ENCODE results near the gene CFAP299.

Gene CFAP299

DNA sequence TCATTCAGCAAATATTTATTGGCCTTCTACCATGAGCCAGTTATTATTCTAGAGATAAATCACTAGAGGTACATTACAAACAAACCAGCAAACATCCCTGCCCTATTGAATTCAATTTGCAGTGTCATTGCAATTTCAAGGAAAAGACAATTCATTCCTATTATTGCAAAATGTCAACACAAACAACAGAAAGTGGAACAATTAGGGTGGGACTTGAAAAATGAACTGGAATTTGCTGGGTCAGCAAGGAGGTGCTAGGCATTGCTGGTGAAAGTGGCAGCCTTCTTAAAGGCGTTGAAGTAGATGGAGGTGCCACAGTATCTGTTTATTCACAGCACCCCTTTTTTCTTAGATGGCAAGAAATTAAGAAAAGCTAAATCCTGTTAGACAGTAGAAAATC lies 470.9 kb downstream of the CFAP299 start:
- Mint-ChIP-seq H3K9me3 (ENCODE audit: low read depth) (no peaks in the 10 kb centered on the region), H3K27me3 (no peaks in the 10 kb centered on the region), H3K27ac (no peak overlapping the region), H3K4me1 (ENCODE audit: low read depth) (peaks cover 5% of the 10 kb centered on the region), H3K4me3 (no peak overlapping the region), H3K36me3 (no peaks in the 10 kb centered on the region)

DNA sequence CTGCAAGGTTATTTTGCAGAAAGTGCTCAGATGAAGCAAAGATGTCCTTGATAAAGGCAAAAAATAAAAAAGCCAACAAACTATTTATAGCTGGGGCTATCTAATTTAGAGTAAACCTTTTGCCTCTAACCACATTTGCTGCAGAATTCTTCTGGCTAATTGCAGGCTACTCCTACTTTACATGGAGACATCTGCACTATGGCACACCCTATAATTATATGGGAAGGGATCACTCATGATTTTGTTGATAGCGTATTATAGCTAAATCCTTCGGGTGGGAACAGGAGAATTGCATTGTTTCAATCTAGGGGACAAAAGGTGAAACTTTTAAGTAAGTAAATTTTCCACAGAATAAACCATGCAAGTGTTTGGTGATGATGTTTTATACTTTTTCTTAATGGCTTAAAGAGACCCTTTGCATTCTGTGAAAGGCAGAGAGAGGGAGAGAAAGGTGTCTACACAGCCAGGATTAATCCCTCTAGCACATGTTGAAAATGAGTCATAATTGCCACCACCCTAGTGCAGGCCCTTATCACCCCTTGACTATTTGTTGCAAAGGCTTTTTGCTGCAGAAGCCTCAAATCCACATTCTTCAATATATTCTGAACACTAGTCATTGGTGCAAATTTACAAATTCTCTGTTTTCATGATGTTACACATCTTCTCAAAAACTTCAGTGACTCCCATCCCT lies 473.7 kb downstream of the CFAP299 start:
- H3K27me3 Mint-ChIP-seq: no peaks in the 10 kb centered on the region
- no peaks in the 10 kb centered on the region for H3K36me3 Mint-ChIP-seq
- H3K27ac Mint-ChIP-seq: no peak overlapping the region
- no peaks in the 10 kb centered on the region for H3K4me1 Mint-ChIP-seq (ENCODE audit: low read depth)
- H3K4me3 Mint-ChIP-seq: no peak overlapping the region
- H3K9me3 Mint-ChIP-seq (ENCODE audit: low read depth): no peaks in the 10 kb centered on the region

DNA sequence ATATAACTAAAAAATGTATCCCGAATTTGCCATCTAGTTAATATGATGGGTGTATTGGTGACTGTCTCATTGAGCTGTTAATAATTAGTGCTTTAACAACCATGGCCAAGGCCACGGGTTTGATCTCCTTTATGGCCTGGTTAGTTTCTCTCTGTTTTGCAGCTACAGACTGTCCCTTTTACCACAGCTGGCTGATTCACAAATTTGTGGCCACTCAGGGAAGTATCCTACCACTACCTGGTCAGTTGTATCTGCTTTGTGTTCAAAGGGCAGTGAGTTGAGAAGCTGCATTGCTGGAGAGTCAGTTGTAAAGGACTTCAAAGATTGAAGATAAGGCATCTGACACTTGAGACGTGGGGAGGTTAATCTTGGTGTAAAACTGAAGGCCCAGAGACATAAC lies 475.9 kb downstream of the CFAP299 start:
- Mint-ChIP-seq H3K36me3 (no peaks in the 10 kb centered on the region), H3K4me1 (ENCODE audit: low read depth) (no peaks in the 10 kb centered on the region), H3K9me3 (ENCODE audit: low read depth) (no peaks in the 10 kb centered on the region), H3K4me3 (no peak overlapping the region), H3K27me3 (no peaks in the 10 kb centered on the region), H3K27ac (no peak overlapping the region)

DNA sequence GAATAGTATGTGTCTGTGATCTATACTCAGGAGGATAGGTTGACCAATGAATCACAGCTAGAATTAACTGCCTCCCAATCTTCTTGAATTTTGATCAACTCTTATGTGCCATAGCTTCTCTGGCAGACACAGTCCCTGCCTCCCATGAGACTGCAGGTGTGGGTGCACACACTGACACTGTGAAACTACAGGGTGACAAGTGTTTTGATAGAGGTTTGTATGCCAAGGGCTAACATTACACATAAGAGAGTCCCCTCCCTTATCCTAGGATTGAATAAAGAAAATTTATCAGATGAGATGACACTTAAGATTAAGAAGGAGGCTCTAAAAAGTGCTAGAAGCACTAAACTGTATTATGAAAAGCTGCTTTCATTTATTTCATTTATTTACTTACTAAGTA lies 476.6 kb downstream of the CFAP299 start:
- no peaks in the 10 kb centered on the region for H3K4me1 Mint-ChIP-seq (ENCODE audit: low read depth)
- H3K9me3 Mint-ChIP-seq (ENCODE audit: low read depth): no peaks in the 10 kb centered on the region
- H3K4me3 Mint-ChIP-seq: no peak overlapping the region
- H3K27me3 Mint-ChIP-seq: no peaks in the 10 kb centered on the region
- H3K36me3 Mint-ChIP-seq: no peaks in the 10 kb centered on the region
- no peak overlapping the region for H3K27ac Mint-ChIP-seq

DNA sequence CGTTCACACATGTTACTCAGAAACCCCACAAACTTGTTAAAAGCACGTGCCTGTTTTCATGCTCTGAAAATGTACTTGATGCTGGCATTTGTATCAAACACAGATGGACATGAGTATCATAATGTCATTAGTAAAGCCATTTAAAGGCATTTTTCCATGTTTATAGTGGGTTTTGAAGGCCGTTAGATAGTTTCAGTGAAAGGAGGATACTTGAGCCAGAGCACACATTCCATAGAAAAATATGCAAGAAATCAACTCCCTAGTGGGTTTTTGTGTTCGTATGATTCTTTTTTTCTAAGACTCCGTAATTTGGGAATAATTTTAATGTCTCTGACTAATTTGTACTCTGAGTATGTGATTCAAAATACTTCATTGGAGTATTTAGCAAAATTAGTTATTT lies 478.7 kb downstream of the CFAP299 start:
- Mint-ChIP-seq H3K4me3 (no peak overlapping the region), H3K27me3 (no peaks in the 10 kb centered on the region), H3K36me3 (no peaks in the 10 kb centered on the region), H3K4me1 (ENCODE audit: low read depth) (no peaks in the 10 kb centered on the region), H3K27ac (no peak overlapping the region), H3K9me3 (ENCODE audit: low read depth) (no peaks in the 10 kb centered on the region)

DNA sequence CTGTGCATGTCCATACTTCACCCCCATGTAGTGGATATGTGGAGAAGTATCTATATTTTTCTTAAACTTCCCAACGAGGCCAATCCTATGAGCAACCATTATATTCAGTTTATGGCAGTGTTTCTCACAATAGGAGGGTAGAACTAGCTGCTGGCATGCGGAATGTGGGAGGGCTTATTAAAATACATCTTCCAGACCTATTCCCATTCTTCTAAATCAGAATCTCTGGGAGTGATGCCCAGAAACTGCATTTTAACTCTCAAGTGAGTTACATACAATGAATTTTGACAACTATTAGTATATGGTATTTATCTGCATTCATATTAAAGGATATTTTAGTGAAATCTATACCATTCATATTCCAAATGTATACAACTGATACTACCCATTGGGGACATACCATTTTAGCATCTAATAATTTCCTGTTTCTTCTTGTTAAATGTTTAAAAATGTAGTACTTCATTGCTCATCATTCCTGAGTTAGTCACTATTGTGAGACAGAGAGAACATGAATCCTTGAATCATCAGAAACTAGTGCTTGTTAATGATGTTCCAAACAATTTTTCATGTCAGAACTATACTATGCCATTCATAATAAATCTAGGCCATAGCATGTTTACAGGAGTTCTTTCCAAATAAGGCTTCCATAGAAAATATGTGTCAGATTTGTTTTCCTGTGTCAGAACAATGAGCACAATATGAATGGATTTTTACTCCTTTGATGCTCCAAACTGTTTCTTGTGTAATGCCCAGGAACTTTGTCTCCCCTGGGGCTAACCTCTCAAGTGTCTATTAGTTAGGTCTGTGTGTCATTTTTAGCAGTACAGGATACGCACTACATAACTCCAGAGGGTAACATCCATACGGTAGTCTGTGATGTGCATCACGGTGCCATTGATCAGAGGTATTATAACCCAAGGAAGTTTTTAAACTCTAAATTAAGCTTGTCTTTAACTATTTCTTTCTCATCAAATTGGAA lies 496.1 kb downstream of the CFAP299 start:
- Mint-ChIP-seq H3K9me3 (ENCODE audit: low read depth) (peaks cover 10% of the 10 kb centered on the region), H3K4me1 (ENCODE audit: low read depth) (no peaks in the 10 kb centered on the region), H3K4me3 (no peak overlapping the region), H3K36me3 (peaks cover 6% of the 10 kb centered on the region), H3K27ac (no peak overlapping the region), H3K27me3 (no peaks in the 10 kb centered on the region)

DNA sequence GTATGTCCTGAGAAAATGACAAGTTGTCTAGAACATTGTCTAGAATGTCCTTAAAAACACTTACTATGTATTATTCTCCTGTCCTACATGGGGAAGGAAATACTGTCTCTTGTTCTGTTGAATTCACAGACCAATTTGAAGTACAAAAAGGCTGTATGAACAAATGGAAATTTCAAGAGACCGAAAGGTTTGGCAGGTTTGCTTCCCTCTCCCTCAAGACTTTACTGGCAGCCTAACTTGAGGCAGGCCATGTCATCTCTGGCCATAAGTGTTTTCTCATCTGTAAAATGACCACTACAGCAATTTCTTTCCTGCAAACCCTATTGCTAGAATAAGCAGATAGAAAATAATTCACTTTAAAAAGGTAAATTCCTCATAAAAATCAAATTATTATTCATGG lies 503.8 kb downstream of the CFAP299 start:
- Mint-ChIP-seq H3K27ac (no peak overlapping the region), H3K36me3 (peaks cover 5% of the 10 kb centered on the region), H3K9me3 (ENCODE audit: low read depth) (peaks cover 4% of the 10 kb centered on the region), H3K4me3 (no peak overlapping the region), H3K4me1 (ENCODE audit: low read depth) (peaks cover 23% of the 10 kb centered on the region), H3K27me3 (no peaks in the 10 kb centered on the region)

DNA sequence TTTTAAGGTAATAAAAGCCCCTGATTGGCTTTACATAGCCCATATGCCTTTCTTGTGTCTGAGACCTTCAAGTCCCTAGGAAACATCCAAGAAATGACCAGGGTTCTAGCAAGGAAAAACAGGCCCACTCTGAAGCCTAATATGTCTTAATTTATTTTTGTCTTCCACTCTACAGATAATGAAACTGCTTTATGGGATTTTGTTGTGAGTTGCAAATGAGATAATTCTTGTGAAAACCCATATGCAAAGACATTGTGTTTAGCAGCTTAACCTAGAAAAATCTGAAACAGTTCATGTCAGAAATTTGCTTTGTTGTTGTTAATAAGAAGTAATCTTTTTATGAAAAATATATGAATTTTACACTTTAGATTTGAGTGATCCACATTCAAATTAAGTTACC lies 504.3 kb downstream of the CFAP299 start:
- H3K27ac Mint-ChIP-seq: no peak overlapping the region
- no peaks in the 10 kb centered on the region for H3K27me3 Mint-ChIP-seq
- H3K36me3 Mint-ChIP-seq: peaks cover 5% of the 10 kb centered on the region
- peaks cover 23% of the 10 kb centered on the region for H3K4me1 Mint-ChIP-seq (ENCODE audit: low read depth)
- no peak overlapping the region for H3K4me3 Mint-ChIP-seq
- peaks cover 4% of the 10 kb centered on the region for H3K9me3 Mint-ChIP-seq (ENCODE audit: low read depth)

DNA sequence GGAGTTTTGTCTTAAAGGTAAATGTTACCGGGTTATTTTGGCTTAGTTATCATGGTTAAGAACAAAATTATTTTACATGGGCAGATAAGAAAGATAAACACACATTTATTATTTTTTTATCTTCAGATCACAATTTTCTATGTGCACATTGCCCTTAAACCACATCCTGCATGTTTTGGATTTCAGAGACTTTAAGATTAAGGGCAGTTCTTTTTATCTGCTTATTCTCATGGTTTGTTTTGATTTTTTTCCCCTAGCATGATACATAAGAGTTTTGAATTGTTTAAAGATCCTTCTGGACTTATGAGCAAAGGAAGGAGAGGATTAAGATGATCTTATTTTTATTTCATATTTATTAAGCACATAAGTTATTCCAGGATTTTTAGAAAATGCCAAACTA lies 504.9 kb downstream of the CFAP299 start:
- H3K4me1 Mint-ChIP-seq (ENCODE audit: low read depth): peaks cover 23% of the 10 kb centered on the region
- no peaks in the 10 kb centered on the region for H3K27me3 Mint-ChIP-seq
- no peak overlapping the region for H3K27ac Mint-ChIP-seq
- no peak overlapping the region for H3K4me3 Mint-ChIP-seq
- H3K36me3 Mint-ChIP-seq: peaks cover 5% of the 10 kb centered on the region
- peaks cover 4% of the 10 kb centered on the region for H3K9me3 Mint-ChIP-seq (ENCODE audit: low read depth)

DNA sequence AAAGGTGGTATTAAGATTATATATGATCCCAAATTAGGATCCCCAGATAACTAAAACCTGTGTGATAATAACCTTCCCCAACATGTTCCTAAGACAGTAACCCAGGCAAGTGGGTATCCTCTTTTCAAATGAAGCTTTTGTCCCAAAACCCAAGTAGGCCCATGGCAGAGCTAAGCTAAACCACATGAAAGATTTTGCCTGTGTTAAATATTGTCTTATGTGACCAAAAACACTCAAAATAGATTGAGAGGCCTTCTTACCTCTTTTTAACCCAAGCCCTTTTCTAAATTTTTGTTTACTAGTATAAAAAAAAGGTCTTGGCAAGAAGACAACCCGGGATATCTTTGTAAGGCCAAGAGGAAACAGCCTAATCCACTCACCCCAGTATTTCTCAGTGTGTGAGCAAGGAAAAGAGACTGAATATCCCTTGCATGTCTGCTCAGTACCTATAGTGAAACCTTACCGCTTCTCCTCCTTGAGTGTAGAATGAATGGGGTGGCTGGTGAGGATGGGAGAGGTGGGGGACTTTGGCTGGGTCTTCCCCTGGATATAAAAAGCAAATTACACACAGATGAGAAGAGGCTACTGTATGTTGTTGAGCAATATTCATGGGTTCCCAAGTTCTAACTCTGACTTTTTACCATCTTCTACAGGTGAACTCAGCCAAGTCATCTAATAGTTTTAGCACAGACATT lies 506.2 kb downstream of the CFAP299 start:
- Mint-ChIP-seq H3K27ac (no peak overlapping the region), H3K4me3 (no peak overlapping the region), H3K4me1 (ENCODE audit: low read depth) (peaks cover 23% of the 10 kb centered on the region), H3K9me3 (ENCODE audit: low read depth) (peaks cover 7% of the 10 kb centered on the region), H3K27me3 (no peaks in the 10 kb centered on the region), H3K36me3 (peaks cover 5% of the 10 kb centered on the region)

DNA sequence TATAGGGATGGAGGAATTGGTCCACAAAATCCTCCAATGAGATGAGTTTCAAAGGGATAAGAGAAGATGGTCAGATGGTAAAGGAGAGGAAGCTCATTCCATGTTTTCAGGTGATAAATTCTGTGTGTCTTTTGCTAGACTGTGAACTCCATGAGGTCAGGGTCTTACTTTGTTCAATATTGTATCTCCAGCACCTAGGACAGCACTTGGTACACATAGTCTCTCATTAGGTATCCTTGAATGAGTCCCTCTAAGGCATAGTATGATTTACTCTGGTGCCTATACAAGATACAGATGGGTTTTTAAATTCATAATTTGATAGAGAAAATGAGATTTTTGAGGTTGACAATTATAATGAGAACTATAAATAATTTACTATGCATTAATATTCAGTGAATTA lies 510.7 kb downstream of the CFAP299 start:
- Mint-ChIP-seq H3K4me3 (no peak overlapping the region), H3K9me3 (ENCODE audit: low read depth) (peaks cover 3% of the 10 kb centered on the region), H3K36me3 (peaks cover 5% of the 10 kb centered on the region), H3K27me3 (no peaks in the 10 kb centered on the region), H3K4me1 (ENCODE audit: low read depth) (peaks cover 8% of the 10 kb centered on the region), H3K27ac (no peak overlapping the region)

DNA sequence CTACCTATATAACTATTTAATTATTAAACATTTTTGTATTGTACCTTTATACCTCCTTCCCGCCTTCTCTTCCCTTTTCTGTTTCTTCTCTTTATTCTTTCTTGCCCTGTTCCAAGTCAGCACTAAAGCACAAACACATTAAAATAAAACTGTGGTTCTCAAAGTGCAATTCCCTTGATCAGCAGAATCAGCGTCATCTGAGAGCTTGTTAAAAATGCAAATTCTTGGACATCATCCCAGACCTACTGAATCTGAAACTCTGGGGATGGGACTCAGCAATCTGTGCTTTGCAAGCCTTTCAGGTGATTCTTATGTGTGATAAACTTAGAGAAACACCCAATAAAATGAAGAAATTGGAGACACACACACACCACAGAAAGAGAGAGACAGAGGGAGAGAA lies 516.5 kb downstream of the CFAP299 start:
- no peak overlapping the region for H3K4me3 Mint-ChIP-seq
- no peaks in the 10 kb centered on the region for H3K4me1 Mint-ChIP-seq (ENCODE audit: low read depth)
- H3K27me3 Mint-ChIP-seq: no peaks in the 10 kb centered on the region
- H3K9me3 Mint-ChIP-seq (ENCODE audit: low read depth): no peaks in the 10 kb centered on the region
- H3K36me3 Mint-ChIP-seq: no peaks in the 10 kb centered on the region
- no peak overlapping the region for H3K27ac Mint-ChIP-seq

DNA sequence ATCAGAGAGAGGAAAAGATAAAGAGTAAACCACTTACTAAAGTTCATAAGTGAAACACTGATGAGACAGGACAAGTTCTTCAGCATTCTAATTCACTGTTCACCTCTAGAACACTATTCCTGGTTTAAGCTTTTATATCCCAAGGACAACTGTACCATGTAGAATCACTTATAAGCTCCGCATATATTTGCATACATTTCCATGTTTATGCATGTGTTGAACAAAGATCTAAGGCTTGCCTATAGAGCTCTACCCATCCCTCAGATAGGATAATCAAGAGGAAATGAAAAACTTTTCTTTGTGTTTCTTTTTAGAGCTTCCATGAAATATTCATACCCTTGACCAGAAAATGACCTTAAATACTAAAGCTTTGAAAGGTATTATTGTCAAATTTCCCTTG lies 538.0 kb downstream of the CFAP299 start:
- H3K27ac Mint-ChIP-seq: no peak overlapping the region
- no peaks in the 10 kb centered on the region for H3K9me3 Mint-ChIP-seq (ENCODE audit: low read depth)
- H3K4me3 Mint-ChIP-seq: no peak overlapping the region
- H3K4me1 Mint-ChIP-seq (ENCODE audit: low read depth): peaks cover 5% of the 10 kb centered on the region
- peaks cover 1% of the 10 kb centered on the region for H3K27me3 Mint-ChIP-seq
- H3K36me3 Mint-ChIP-seq: peaks cover 2% of the 10 kb centered on the region

DNA sequence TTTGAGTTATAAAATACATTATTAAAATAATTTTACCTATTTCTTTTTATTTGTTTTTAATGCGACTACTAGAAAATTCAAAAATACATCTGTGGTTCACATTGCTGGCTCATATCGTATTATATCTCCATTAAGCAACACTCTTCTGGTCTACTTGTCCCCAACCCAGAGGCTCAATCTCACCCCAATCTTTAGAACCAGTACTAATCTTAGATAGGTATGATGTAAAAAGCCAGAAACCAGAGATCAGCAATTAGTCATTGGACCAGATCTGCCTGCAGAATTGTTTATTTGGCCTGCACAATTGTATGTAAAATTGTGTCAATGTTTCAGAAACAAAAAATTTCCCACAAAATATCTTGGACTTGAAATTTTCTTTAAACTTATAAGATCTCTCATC lies 539.4 kb downstream of the CFAP299 start:
- Mint-ChIP-seq H3K36me3 (peaks cover 4% of the 10 kb centered on the region), H3K27ac (no peak overlapping the region), H3K27me3 (peaks cover 3% of the 10 kb centered on the region), H3K9me3 (ENCODE audit: low read depth) (no peaks in the 10 kb centered on the region), H3K4me1 (ENCODE audit: low read depth) (peaks cover 5% of the 10 kb centered on the region), H3K4me3 (no peak overlapping the region)

DNA sequence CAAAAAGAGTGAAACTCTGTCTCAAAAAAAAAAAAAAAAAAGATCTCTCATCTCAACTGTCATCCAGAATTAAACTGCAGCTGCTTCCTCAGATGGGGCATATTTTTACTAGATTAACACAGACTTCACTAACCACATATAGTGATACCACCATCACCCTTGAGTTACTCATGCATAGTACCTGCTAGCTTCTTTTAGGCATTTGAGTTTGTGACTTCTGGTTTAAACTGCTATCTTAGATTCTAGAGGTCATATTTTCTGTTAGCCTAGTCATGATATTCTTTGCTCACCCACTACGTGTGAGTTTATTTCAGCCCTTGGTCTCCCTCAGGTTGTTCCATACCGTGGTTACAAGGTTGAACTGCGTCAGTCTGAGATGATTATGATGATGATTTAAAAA lies 540.1 kb downstream of the CFAP299 start:
- Mint-ChIP-seq H3K36me3 (peaks cover 4% of the 10 kb centered on the region), H3K4me3 (no peak overlapping the region), H3K9me3 (ENCODE audit: low read depth) (no peaks in the 10 kb centered on the region), H3K4me1 (ENCODE audit: low read depth) (peaks cover 5% of the 10 kb centered on the region), H3K27ac (no peak overlapping the region), H3K27me3 (peaks cover 3% of the 10 kb centered on the region)
